Measurements from ENCODE around the gene CST3. TPM values are rescaled to one million over a fixed set of nuclear protein-coding genes. Genes with fewer than 3 reads are reported as not detected.

CST3 gene
- total RNA-seq, 2 donors from 2014 or later = 1,107 to 2,392 TPM

GRCh38 chr20:23604306-23604705 is 33.4 kb downstream of the CST3 start:
- Histone ChIP-seq H3K27ac (no peak overlapping the region), H3K4me1 (ENCODE audit: control insufficient read depth in 1 of 2, low read depth in 2 of 2) (peaks cover 0 to 11% of the 10 kb centered on the region in 2 donors), H3K4me3 (no peak overlapping the region), H3K27me3 (replicated peaks; ENCODE audit: insufficient read depth) (no peaks in the 10 kb centered on the region), H3K36me3 (no peaks in the 10 kb centered on the region), H3K9me3 (no peaks in the 10 kb centered on the region)
- ATAC-seq (ENCODE audit: insufficient number of reproducible peaks, low FRiP score, low read depth) (no peak), DNase-seq (ENCODE audit: low spot score) (no peak)
- TF ChIP-seq, protein P1, sequence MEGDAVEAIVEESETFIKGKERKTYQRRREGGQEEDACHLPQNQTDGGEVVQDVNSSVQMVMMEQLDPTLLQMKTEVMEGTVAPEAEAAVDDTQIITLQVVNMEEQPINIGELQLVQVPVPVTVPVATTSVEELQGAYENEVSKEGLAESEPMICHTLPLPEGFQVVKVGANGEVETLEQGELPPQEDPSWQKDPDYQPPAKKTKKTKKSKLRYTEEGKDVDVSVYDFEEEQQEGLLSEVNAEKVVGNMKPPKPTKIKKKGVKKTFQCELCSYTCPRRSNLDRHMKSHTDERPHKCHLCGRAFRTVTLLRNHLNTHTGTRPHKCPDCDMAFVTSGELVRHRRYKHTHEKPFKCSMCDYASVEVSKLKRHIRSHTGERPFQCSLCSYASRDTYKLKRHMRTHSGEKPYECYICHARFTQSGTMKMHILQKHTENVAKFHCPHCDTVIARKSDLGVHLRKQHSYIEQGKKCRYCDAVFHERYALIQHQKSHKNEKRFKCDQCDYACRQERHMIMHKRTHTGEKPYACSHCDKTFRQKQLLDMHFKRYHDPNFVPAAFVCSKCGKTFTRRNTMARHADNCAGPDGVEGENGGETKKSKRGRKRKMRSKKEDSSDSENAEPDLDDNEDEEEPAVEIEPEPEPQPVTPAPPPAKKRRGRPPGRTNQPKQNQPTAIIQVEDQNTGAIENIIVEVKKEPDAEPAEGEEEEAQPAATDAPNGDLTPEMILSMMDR (IDR thresholded peaks at IDR 0.05) = no peak

DNA sequence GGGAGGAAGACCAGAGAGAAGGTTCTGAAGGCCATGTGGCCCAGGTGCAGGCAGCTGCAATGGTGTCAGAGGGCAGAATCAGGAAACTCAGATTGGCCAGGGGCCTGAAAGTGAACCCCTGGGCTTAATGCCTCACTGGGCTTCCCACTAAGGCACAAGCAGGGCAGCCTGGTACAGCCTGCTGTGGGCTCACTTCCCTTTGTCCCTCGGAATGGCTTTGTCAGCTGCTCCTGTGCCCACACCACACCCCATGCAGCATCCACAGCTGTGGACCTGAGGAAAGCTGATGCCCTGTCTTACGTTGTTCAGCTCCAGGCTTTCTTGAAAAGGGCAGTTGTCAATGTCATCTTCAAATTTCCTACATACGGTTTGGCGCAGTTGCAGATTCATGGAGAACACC is 34.4 kb downstream of the CST3 start:
- ATAC-seq (ENCODE audit: insufficient number of reproducible peaks, low FRiP score, low read depth) = no peak
- Histone ChIP-seq H3K4me1 (ENCODE audit: control insufficient read depth in 1 of 2, low read depth in 2 of 2) (peaks cover 0 to 11% of the 10 kb centered on the region in 2 donors), H3K27me3 (replicated peaks; ENCODE audit: insufficient read depth) (no peaks in the 10 kb centered on the region), H3K27ac (no peak overlapping the region), H3K9me3 (no peaks in the 10 kb centered on the region), H3K4me3 (no peak overlapping the region), H3K36me3 (no peaks in the 10 kb centered on the region)
- no peak for DNase-seq (ENCODE audit: low spot score)
- TF ChIP-seq, protein P1 (IDR thresholded peaks at IDR 0.05) = no peak

DNA sequence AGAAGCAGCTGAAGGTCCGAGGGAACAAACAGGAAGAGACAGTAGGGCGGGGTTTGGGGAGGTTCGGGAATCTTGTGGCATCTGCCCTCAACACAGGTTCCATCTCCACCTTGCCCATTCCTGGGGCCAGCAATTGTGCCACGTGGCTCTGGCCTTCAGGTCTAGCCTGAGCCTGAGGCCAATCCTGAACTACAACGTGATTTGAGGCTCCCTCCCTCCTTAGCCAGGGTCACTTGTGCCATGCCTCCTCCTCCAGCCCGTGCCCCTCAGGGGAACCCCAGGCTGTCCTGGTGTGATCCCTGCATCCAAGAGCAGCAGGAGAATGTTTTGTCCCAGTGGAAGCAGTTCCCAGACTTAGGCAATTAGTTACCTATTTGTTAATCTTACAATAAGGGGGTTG is 35.1 kb downstream of the CST3 start:
- no peak overlapping the region for H3K27ac ChIP-seq
- H3K36me3 ChIP-seq = no peaks in the 10 kb centered on the region
- ATAC-seq (ENCODE audit: insufficient number of reproducible peaks, low FRiP score, low read depth) = no peak
- H3K4me1 ChIP-seq (ENCODE audit: control insufficient read depth in 1 of 2, low read depth in 2 of 2) = peaks cover 0 to 11% of the 10 kb centered on the region in 2 donors
- no peak overlapping the region for H3K4me3 ChIP-seq
- DNase-seq (ENCODE audit: low spot score) = no peak
- no peaks in the 10 kb centered on the region for H3K27me3 ChIP-seq (replicated peaks; ENCODE audit: insufficient read depth)
- no peaks in the 10 kb centered on the region for H3K9me3 ChIP-seq
- TF ChIP-seq, protein P1 (IDR thresholded peaks at IDR 0.05) = no peak

GRCh38 chr20:23602241-23602640 is 35.5 kb downstream of the CST3 start:
- Histone ChIP-seq H3K36me3 (no peaks in the 10 kb centered on the region), H3K27ac (no peak overlapping the region), H3K4me1 (ENCODE audit: control insufficient read depth in 1 of 2, low read depth in 2 of 2) (peaks cover 0 to 9% of the 10 kb centered on the region in 2 donors), H3K9me3 (no peaks in the 10 kb centered on the region), H3K27me3 (replicated peaks; ENCODE audit: insufficient read depth) (no peaks in the 10 kb centered on the region), H3K4me3 (no peak overlapping the region)
- no peak for ATAC-seq (ENCODE audit: insufficient number of reproducible peaks, low FRiP score, low read depth)
- DNase-seq (ENCODE audit: low spot score) = no peak
- TF ChIP-seq, protein P1 (IDR thresholded peaks at IDR 0.05) = no peak

GRCh38 chr20:23601715-23602114 is 36.0 kb downstream of the CST3 start:
- H3K4me3 ChIP-seq = no peak overlapping the region
- TF ChIP-seq, protein P1 (IDR thresholded peaks at IDR 0.05) = no peak
- H3K9me3 ChIP-seq = no peaks in the 10 kb centered on the region
- no peaks in the 10 kb centered on the region for H3K27me3 ChIP-seq (replicated peaks; ENCODE audit: insufficient read depth)
- H3K4me1 ChIP-seq (ENCODE audit: control insufficient read depth in 1 of 2, low read depth in 2 of 2) = peaks cover 0 to 4% of the 10 kb centered on the region in 2 donors
- no peak overlapping the region for H3K27ac ChIP-seq
- ATAC-seq (ENCODE audit: insufficient number of reproducible peaks, low FRiP score, low read depth) (no peak), DNase-seq (ENCODE audit: low spot score) (no peak)
- no peaks in the 10 kb centered on the region for H3K36me3 ChIP-seq
